ENCODE results near the gene BRDT.
A peak's percentile ranks its signal among the peaks of the same experiment; 100 is the strongest.

The BRDT gene

GRCh38 chr1:92030656-92031107 lies 81.5 kb downstream of the BRDT start:
- Histone ChIP-seq H3K9ac (ENCODE audit: low read length in 2 of 2) (peak overlapping the region; percentile 33 to 42), H3K4me3 (ENCODE audit: low read length in 2 of 2) (peak overlapping the region; percentile 62 to 79), H3K36me3 (ENCODE audit: control insufficient read depth in 2 of 2, insufficient read depth in 2 of 2, low read length in 2 of 2) (no peaks in the 10 kb centered on the region), H3K27me3 (ENCODE audit: control insufficient read depth in 1 of 2, insufficient read depth in 2 of 2, low read length in 2 of 2) (peaks cover 0 to 2% of the 10 kb centered on the region in 2 donors), H3K4me1 (ENCODE audit: control insufficient read depth, insufficient read depth, low read length) (peaks cover 4% of the 10 kb centered on the region), H3K9me3 (ENCODE audit: control insufficient read depth in 2 of 2, low read length in 2 of 2) (no peaks in the 10 kb centered on the region), H3K27ac (ENCODE audit: low read length) (no peak overlapping the region)

GRCh38 chr1:92031281-92032110 lies 82.3 kb downstream of the BRDT start:
- no peaks in the 10 kb centered on the region for H3K9me3 ChIP-seq (ENCODE audit: control insufficient read depth in 2 of 2, low read length in 2 of 2)
- peaks cover 0 to 2% of the 10 kb centered on the region in 2 donors for H3K27me3 ChIP-seq (ENCODE audit: control insufficient read depth in 1 of 2, insufficient read depth in 2 of 2, low read length in 2 of 2)
- H3K27ac ChIP-seq (ENCODE audit: low read length), result no peak overlapping the region
- no peak overlapping the region for H3K4me3 ChIP-seq (ENCODE audit: low read length in 2 of 2)
- peaks cover 4% of the 10 kb centered on the region for H3K4me1 ChIP-seq (ENCODE audit: control insufficient read depth, insufficient read depth, low read length)
- H3K9ac ChIP-seq (ENCODE audit: low read length in 2 of 2), result no peak overlapping the region
- no peaks in the 10 kb centered on the region for H3K36me3 ChIP-seq (ENCODE audit: control insufficient read depth in 2 of 2, insufficient read depth in 2 of 2, low read length in 2 of 2)

GRCh38 chr1:92037400-92037799 lies 88.2 kb downstream of the BRDT start:
- no peaks in the 10 kb centered on the region for H3K27me3 ChIP-seq (ENCODE audit: control insufficient read depth in 1 of 2, insufficient read depth in 2 of 2, low read length in 2 of 2)
- no peaks in the 10 kb centered on the region for H3K36me3 ChIP-seq (ENCODE audit: control insufficient read depth in 2 of 2, insufficient read depth in 2 of 2, low read length in 2 of 2)
- H3K9ac ChIP-seq (ENCODE audit: low read length in 2 of 2), result no peak overlapping the region
- H3K4me3 ChIP-seq (ENCODE audit: low read length in 2 of 2), result no peak overlapping the region
- no peaks in the 10 kb centered on the region for H3K4me1 ChIP-seq (ENCODE audit: control insufficient read depth, insufficient read depth, low read length)
- H3K27ac ChIP-seq (ENCODE audit: low read length), result no peak overlapping the region
- H3K9me3 ChIP-seq (ENCODE audit: control insufficient read depth in 2 of 2, low read length in 2 of 2), result no peaks in the 10 kb centered on the region

GRCh38 chr1:92038695-92039346 lies 89.6 kb downstream of the BRDT start:
- Histone ChIP-seq H3K9ac (ENCODE audit: low read length in 2 of 2) (no peak overlapping the region), H3K4me3 (ENCODE audit: low read length in 2 of 2) (no peak overlapping the region), H3K9me3 (ENCODE audit: control insufficient read depth in 2 of 2, low read length in 2 of 2) (no peaks in the 10 kb centered on the region), H3K27me3 (ENCODE audit: control insufficient read depth in 1 of 2, insufficient read depth in 2 of 2, low read length in 2 of 2) (no peaks in the 10 kb centered on the region), H3K36me3 (ENCODE audit: control insufficient read depth in 2 of 2, insufficient read depth in 2 of 2, low read length in 2 of 2) (no peaks in the 10 kb centered on the region), H3K27ac (ENCODE audit: low read length) (no peak overlapping the region), H3K4me1 (ENCODE audit: control insufficient read depth, insufficient read depth, low read length) (no peaks in the 10 kb centered on the region)

- H3K27ac ChIP-seq (ENCODE audit: low read length), result no peak overlapping the region
Observed at GRCh38 chr1:92040971-92041370, 91.8 kb downstream of the BRDT start.

GRCh38 chr1:92043621-92044020 lies 94.4 kb downstream of the BRDT start:
- Histone ChIP-seq H3K36me3 (ENCODE audit: control insufficient read depth in 2 of 2, insufficient read depth in 2 of 2, low read length in 2 of 2) (no peaks in the 10 kb centered on the region), H3K9me3 (ENCODE audit: control insufficient read depth in 2 of 2, low read length in 2 of 2) (no peaks in the 10 kb centered on the region), H3K4me1 (ENCODE audit: control insufficient read depth, insufficient read depth, low read length) (no peaks in the 10 kb centered on the region), H3K4me3 (ENCODE audit: low read length in 2 of 2) (no peak overlapping the region), H3K9ac (ENCODE audit: low read length in 2 of 2) (no peak overlapping the region), H3K27me3 (ENCODE audit: control insufficient read depth in 1 of 2, insufficient read depth in 2 of 2, low read length in 2 of 2) (no peaks in the 10 kb centered on the region), H3K27ac (ENCODE audit: low read length) (no peak overlapping the region)

More at GRCh38 chr1:92040971-92041370, 91.8 kb downstream of the BRDT start:
- H3K4me3 ChIP-seq (ENCODE audit: low read length in 2 of 2), result no peak overlapping the region
- no peaks in the 10 kb centered on the region for H3K36me3 ChIP-seq (ENCODE audit: control insufficient read depth in 2 of 2, insufficient read depth in 2 of 2, low read length in 2 of 2)
- H3K9ac ChIP-seq (ENCODE audit: low read length in 2 of 2), result no peak overlapping the region
- H3K4me1 ChIP-seq (ENCODE audit: control insufficient read depth, insufficient read depth, low read length), result no peaks in the 10 kb centered on the region
- H3K9me3 ChIP-seq (ENCODE audit: control insufficient read depth in 2 of 2, low read length in 2 of 2), result no peaks in the 10 kb centered on the region
- no peaks in the 10 kb centered on the region for H3K27me3 ChIP-seq (ENCODE audit: control insufficient read depth in 1 of 2, insufficient read depth in 2 of 2, low read length in 2 of 2)

- Histone ChIP-seq H3K4me3 (ENCODE audit: low read length in 2 of 2) (no peak overlapping the region), H3K9me3 (ENCODE audit: control insufficient read depth in 2 of 2, low read length in 2 of 2) (no peaks in the 10 kb centered on the region), H3K27me3 (ENCODE audit: control insufficient read depth in 1 of 2, insufficient read depth in 2 of 2, low read length in 2 of 2) (no peaks in the 10 kb centered on the region), H3K36me3 (ENCODE audit: control insufficient read depth in 2 of 2, insufficient read depth in 2 of 2, low read length in 2 of 2) (no peaks in the 10 kb centered on the region), H3K27ac (ENCODE audit: low read length) (no peak overlapping the region), H3K4me1 (ENCODE audit: control insufficient read depth, insufficient read depth, low read length) (no peaks in the 10 kb centered on the region), H3K9ac (ENCODE audit: low read length in 2 of 2) (no peak overlapping the region)
Observed at GRCh38 chr1:92045766-92046495, 96.7 kb downstream of the BRDT start.

- Histone ChIP-seq H3K4me1 (ENCODE audit: control insufficient read depth, insufficient read depth, low read length) (no peaks in the 10 kb centered on the region), H3K27ac (ENCODE audit: low read length) (no peak overlapping the region), H3K36me3 (ENCODE audit: control insufficient read depth in 2 of 2, insufficient read depth in 2 of 2, low read length in 2 of 2) (no peaks in the 10 kb centered on the region), H3K9ac (ENCODE audit: low read length in 2 of 2) (no peak overlapping the region), H3K4me3 (ENCODE audit: low read length in 2 of 2) (no peak overlapping the region), H3K9me3 (ENCODE audit: control insufficient read depth in 2 of 2, low read length in 2 of 2) (no peaks in the 10 kb centered on the region), H3K27me3 (ENCODE audit: control insufficient read depth in 1 of 2, insufficient read depth in 2 of 2, low read length in 2 of 2) (no peaks in the 10 kb centered on the region)
Observed at GRCh38 chr1:92051948-92052347, 102.7 kb downstream of the BRDT start.

All from stomach smooth muscle (tissue), 2 donors.